HG03159 (cell line): Measurements from ENCODE around the gene MIF.
"Not testable (repeated sequence)": the region's sequence is repeated elsewhere in the genome, so short reads cannot be mapped to it uniquely, and the experiment has no call there.

ENCODE experiments used
- ATAC-seq: cut with Tn5 transposase; IDR thresholded peaks from one replicate; pipeline ENCODE4 v1.9.1; 2021; ENCODE audit warnings: mild to moderate bottlenecking, moderate library complexity; ENCODE audit not compliant: unreplicated experiment

MIF gene

GRCh38 chr22:23893945-23894709 is at the start of gene MIF:
Gene MIF, plus strand, starts transcription at chr22:23894383. Its CDS starts 92 bp downstream, at chr22:23894475.
- peak; percentile 81 for ATAC-seq

GRCh38 chr22:23844739-23845202 is 49.4 kb upstream of the MIF start:
- no peak for ATAC-seq

GRCh38 chr22:23845265-23846080 is 48.7 kb upstream of the MIF start:
- no peak for ATAC-seq

- ATAC-seq: no peak
Observed at GRCh38 chr22:23846081-23846469, 48.1 kb upstream of the MIF start.

GRCh38 chr22:23847310-23847920 is 46.8 kb upstream of the MIF start:
- ATAC-seq: no peak

GRCh38 chr22:23847991-23848864 is 46.0 kb upstream of the MIF start:
- no peak for ATAC-seq

GRCh38 chr22:23849009-23850006 is 44.9 kb upstream of the MIF start:
- no peak for ATAC-seq

GRCh38 chr22:23850136-23850611 is 44.0 kb upstream of the MIF start:
- ATAC-seq: peak; percentile 63

- peak; percentile 40 for ATAC-seq
Observed at GRCh38 chr22:23856721-23857605, 37.2 kb upstream of the MIF start.

- peak; percentile 91 for ATAC-seq
Observed at GRCh38 chr22:23857606-23858483, 36.3 kb upstream of the MIF start, which contains the start of gene SLC2A11. Gene SLC2A11, plus strand, starts transcription at chr22:23857875. Its CDS starts 125 bp downstream, at chr22:23858000.

GRCh38 chr22:23858484-23858815 is 35.7 kb upstream of the MIF start:
- ATAC-seq: no peak

- ATAC-seq: no peak
Observed at GRCh38 chr22:23859201-23859600, 35.0 kb upstream of the MIF start.

GRCh38 chr22:23860187-23860586 is 34.0 kb upstream of the MIF start:
- ATAC-seq: not testable (repeated sequence)

- ATAC-seq: no peak
Observed at GRCh38 chr22:23862103-23862502, 32.1 kb upstream of the MIF start.

- not testable (repeated sequence) for ATAC-seq
Observed at GRCh38 chr22:23864499-23865154, 29.6 kb upstream of the MIF start.

GRCh38 chr22:23868580-23868979 is 25.6 kb upstream of the MIF start:
- no peak for ATAC-seq

GRCh38 chr22:23874871-23875270 is 19.3 kb upstream of the MIF start:
- ATAC-seq: no peak
